CD14-positive monocyte (primary cell): ENCODE measurements around the gene OXNAD1. TPM values are rescaled to one million over a fixed set of nuclear protein-coding genes. Genes with fewer than 3 reads are reported as not detected.

Experiments used
- DNase-seq, 3 donors: peaks; one replicate each; pipeline ENCODE4 v3.0.0-alpha.2; 2011 to 2022
- H2AFZ ChIP-seq: 2 replicates; pipeline ENCODE4 v1.6.0; 2012; ENCODE audit warnings: mild to moderate bottlenecking, low read depth, low read length, inconsistent platforms; ENCODE audit not compliant: insufficient read depth, poor library complexity, severe bottlenecking
- H3K27ac ChIP-seq, 2 donors: 1 replicate in 1 of 2; 2 replicates in 1 of 2; pipeline ENCODE4 v1.5.1; 2012 to 2013; ENCODE audit warnings: low read length in 2 of 2, control low read depth in 1 of 2, inconsistent platforms in 1 of 2, low read depth in 1 of 2, mild to moderate bottlenecking in 1 of 2
- H3K27me3 ChIP-seq, 2 donors: one replicate each; pipeline versions ENCODE4 v1.6.0 to v1.6.1; 2011 to 2013; ENCODE audit warnings: low read length in 2 of 2; ENCODE audit not compliant: control insufficient read depth in 2 of 2, insufficient read depth in 2 of 2
- H3K36me3 ChIP-seq, 2 donors: replicated peaks in 1 of 2; 1 replicate in 1 of 2; 2 replicates in 1 of 2; pipeline versions ENCODE4 v1.5.1 to v1.6.1; 2012 to 2013; ENCODE audit warnings: low read length in 2 of 2, control low read depth in 1 of 2, inconsistent platforms in 1 of 2, mild to moderate bottlenecking in 1 of 2; ENCODE audit not compliant: insufficient read depth in 2 of 2, control insufficient read depth in 1 of 2
- H3K4me1 ChIP-seq, 2 donors: 1 replicate in 1 of 2; 2 replicates in 1 of 2; pipeline versions ENCODE4 v1.5.1 to v1.6.1; 2012 to 2013; ENCODE audit warnings: low read length in 2 of 2, control low read depth in 1 of 2, inconsistent platforms in 1 of 2, mild to moderate bottlenecking in 1 of 2, moderate library complexity in 1 of 2; ENCODE audit not compliant: insufficient read depth in 2 of 2, control insufficient read depth in 1 of 2
- H3K4me2 ChIP-seq: replicated peaks from 2 replicates; pipeline ENCODE3; 2012; ENCODE audit warnings: low read length, moderate library complexity, mild to moderate bottlenecking; ENCODE audit not compliant: poor library complexity, severe bottlenecking; ENCODE audit errors: extremely low read depth
- H3K4me3 ChIP-seq, 3 experiments: fragments of 200-600 bp in 1 of 3; sonication (generic) in 1 of 3; replicated peaks in 1 of 3; 1 replicate in 2 of 3; 2 replicates in 1 of 3; pipeline ENCODE4 v1.5.1; 2011 to 2013; ENCODE audit warnings: low read length in 3 of 3, mild to moderate bottlenecking in 3 of 3, control low read depth in 2 of 3, low read depth in 2 of 3, inconsistent platforms in 1 of 3, moderate library complexity in 1 of 3
- H3K79me2 ChIP-seq: 2 replicates; pipeline ENCODE4 v1.6.0; 2012; ENCODE audit warnings: mild to moderate bottlenecking, control low read depth, inconsistent platforms, low read length, moderate library complexity; ENCODE audit not compliant: insufficient read depth
- H3K9ac ChIP-seq: 2 replicates; pipeline ENCODE4 v1.6.0; 2017; ENCODE audit warnings: low read length, mild to moderate bottlenecking; ENCODE audit not compliant: insufficient read depth, poor library complexity, severe bottlenecking
- H3K9me3 ChIP-seq, 2 donors: replicated peaks in 1 of 2; 1 replicate in 1 of 2; 2 replicates in 1 of 2; pipeline versions ENCODE4 v1.5.1 to v1.6.1; 2012 to 2013; ENCODE audit warnings: low read length in 2 of 2, control low read depth in 1 of 2; ENCODE audit not compliant: control insufficient read depth in 1 of 2, insufficient read depth in 1 of 2
- H4K20me1 ChIP-seq: 2 replicates; pipeline ENCODE4 v1.6.0; 2012; ENCODE audit warnings: mild to moderate bottlenecking, low read length, control low read depth, moderate library complexity; ENCODE audit not compliant: insufficient read depth
- H3K27ac Mint-ChIP-seq, 7 donors: one replicate each; pipeline ENCODE4 v1.8.0; 2020; ENCODE audit warnings: mild to moderate bottlenecking in 7 of 7, mixed read lengths in 7 of 7, moderate library complexity in 6 of 7, inconsistent platforms in 2 of 7
- H3K27me3 Mint-ChIP-seq, 3 donors: one replicate each; pipeline ENCODE4 v1.8.0; 2021 to 2022; ENCODE audit warnings: low read depth in 3 of 3, mild to moderate bottlenecking in 3 of 3, mixed read lengths in 3 of 3, moderate library complexity in 3 of 3, inconsistent platforms in 1 of 3
- H3K36me3 Mint-ChIP-seq, 2 donors: one replicate each; pipeline ENCODE4 v1.8.0; 2020; ENCODE audit warnings: mixed read lengths in 2 of 2, inconsistent platforms in 1 of 2, mild to moderate bottlenecking in 1 of 2
- H3K4me1 Mint-ChIP-seq: one replicate; pipeline ENCODE4 v1.8.0; 2020; ENCODE audit warnings: mild to moderate bottlenecking, mixed read lengths
- H3K4me3 Mint-ChIP-seq, 2 donors: one replicate each; pipeline ENCODE4 v1.8.0; 2020; ENCODE audit warnings: mild to moderate bottlenecking in 2 of 2, mixed read lengths in 2 of 2, moderate library complexity in 1 of 2
- H3K9me3 Mint-ChIP-seq, 7 donors: one replicate each; pipeline ENCODE4 v1.8.0; 2020 to 2022; ENCODE audit warnings: mixed read lengths in 7 of 7, mild to moderate bottlenecking in 6 of 7, moderate library complexity in 6 of 7, inconsistent platforms in 2 of 7
- CTCF ChIP-seq: fragments of 200-600 bp; IDR thresholded peaks from one replicate; pipeline ENCODE4 v1.8.0; 2022; ENCODE audit warnings: antibody characterized with exemption, mild to moderate bottlenecking
- WGBS: methylation state at CpG from one replicate; pipeline ENCODE4 v1.1.5; 2013; ENCODE audit warnings: missing lambda C conversion rate; ENCODE audit not compliant: insufficient coverage; 5-methylcytosine and 5-hydroxymethylcytosine counted together
- intact Hi-C, 2 donors: fragments of 100-400 bp; cut with micrococcal nuclease; formaldehyde crosslinking; loops; one replicate each; pipeline versions ENCODE4 v1.15.0 to v1.15.1; 2023
- polyA plus RNA-seq, 3 donors: library from polyadenylated mRNA; depleted of rRNA in 1 of 3; unstranded in 2 of 3; stranded (reverse) in 1 of 3; fragments of 300-500 nt in 2 of 3; fragments of >200 nt in 1 of 3; fragmentation: Illumina TruSeq in 2 of 3; gene quantifications; 1 replicate in 2 of 3; 2 replicates in 1 of 3; pipeline ENCODE4 v1.2.3, GENCODE V29; 2012 to 2021

The OXNAD1 gene
- polyA plus RNA-seq, 3 donors = 3.7 to 5.1 (median 4.4) TPM

- Mint-ChIP-seq H3K9me3 (no peaks in the 10 kb centered on the region), H3K4me3 (peak overlapping the region; percentile 95 to 98), H3K4me1 (peaks cover 21% of the 10 kb centered on the region), H3K27me3 (peaks cover 0 to 2% (median 0%) of the 10 kb centered on the region in 3 donors), H3K36me3 (peaks cover 11 to 18% of the 10 kb centered on the region in 2 donors), H3K27ac (peak overlapping the region in 6 of 7 donors; percentile 98 to 99 (median 98))
- H3K27me3 ChIP-seq = no peaks in the 10 kb centered on the region
- H3K9me3 ChIP-seq = no peaks in the 10 kb centered on the region
- peak overlapping the region; percentile 96 for H3K27ac ChIP-seq
- H3K4me3 ChIP-seq = peak overlapping the region; percentile 59 to 93 (median 91)
- TF ChIP-seq CTCF = no peak
- DNase-seq = peak in 1 of 3 donors; percentile 68
- H3K36me3 ChIP-seq = peaks cover 13 to 27% of the 10 kb centered on the region in 2 donors
- H3K4me1 ChIP-seq = peaks cover 24 to 38% of the 10 kb centered on the region in 2 donors
- peak overlapping the region; percentile 97 for H2AFZ ChIP-seq
- H3K4me2 ChIP-seq = peak overlapping the region; percentile 93
- WGBS = under 1% methylated on average over 14 of the region's 21 CpGs
- no peaks in the 10 kb centered on the region for H4K20me1 ChIP-seq
- peaks cover 73% of the 10 kb centered on the region for H3K79me2 ChIP-seq
- H3K9ac ChIP-seq = peak overlapping the region; percentile 84
- intact Hi-C loops = loop anchor here (10.0 kb wide), 2 partner anchors 659 to 1481 kb away; partner anchors contain the start of genes BTD (in 1 of the 2), HACL1 (in 1 of the 2) and TBC1D5 (in 1 of the 2)
Observed at GRCh38 chr3:16264174-16264707, 771 bp upstream of the OXNAD1 start.

GRCh38 chr3:16265455-16265786 is 409 bp downstream of the OXNAD1 start:
- H4K20me1 ChIP-seq = no peaks in the 10 kb centered on the region
- H3K4me3 ChIP-seq = peak overlapping the region; percentile 59 to 93 (median 91)
- H3K27me3 Mint-ChIP-seq = peaks cover 0 to 2% (median 0%) of the 10 kb centered on the region in 3 donors
- H2AFZ ChIP-seq = peak overlapping the region; percentile 97
- TF ChIP-seq CTCF = no peak
- peak overlapping the region; percentile 84 for H3K9ac ChIP-seq
- peaks cover 24 to 38% of the 10 kb centered on the region in 2 donors for H3K4me1 ChIP-seq
- peak overlapping the region; percentile 93 for H3K4me2 ChIP-seq
- no CpG with 5 or more reads among the region's 6 CpGs for WGBS
- H3K79me2 ChIP-seq = peaks cover 73% of the 10 kb centered on the region
- no peaks in the 10 kb centered on the region for H3K9me3 ChIP-seq
- H3K27me3 ChIP-seq = no peaks in the 10 kb centered on the region
- H3K4me3 Mint-ChIP-seq = peak overlapping the region; percentile 95 to 98
- H3K36me3 ChIP-seq = peaks cover 12 to 22% of the 10 kb centered on the region in 2 donors
- no peaks in the 10 kb centered on the region for H3K9me3 Mint-ChIP-seq
- no peak for DNase-seq
- H3K4me1 Mint-ChIP-seq = peaks cover 17% of the 10 kb centered on the region
- intact Hi-C loops = loop anchor here (5.0 to 10.0 kb wide), 3 partner anchors 287 to 1479 kb away; partner anchors contain the start of genes BTD (in 1 of the 2), HACL1 (in 1 of the 2) and TBC1D5 (in 1 of the 2)
- peak overlapping the region in 6 of 7 donors; percentile 97 to 99 (median 98) for H3K27ac Mint-ChIP-seq
- H3K36me3 Mint-ChIP-seq = peaks cover 12 to 20% of the 10 kb centered on the region in 2 donors
- H3K27ac ChIP-seq = peak overlapping the region; percentile 96
